GM19238 (cell line): ENCODE data around the gene BRD1.
"Not testable (repeated sequence)": the region's sequence is repeated elsewhere in the genome, so short reads cannot be mapped to it uniquely, and the experiment has no call there.

Experiments
- DNase-seq: peaks from one replicate; pipeline ENCODE4 v3.0.0; 2011; ENCODE audit warnings: low spot score; ENCODE audit not compliant: insufficient read length

BRD1 gene

GRCh38 chr22:49853981-49854831, 26.5 kb upstream of the BRD1 start:
- DNase-seq, result peak; percentile 43

- peak; percentile 98 for DNase-seq
These were observed 25.5 kb upstream of the BRD1 start, which contains the start of gene ZBED4 for GRCh38 chr22:49852898-49853894. ZBED4 (plus strand) TSS chr22:49853844; CDS start chr22:49883663, 29,819 bp downstream.

GRCh38 chr22:49852568-49852897, 24.9 kb upstream of the BRD1 start:
- DNase-seq, result not testable (repeated sequence)

- no peak for DNase-seq
These were observed 23.5 kb upstream of the BRD1 start for GRCh38 chr22:49850959-49851802.

- no peak for DNase-seq
These were observed 22.6 kb upstream of the BRD1 start for GRCh38 chr22:49850021-49850911.

- no peak for DNase-seq
These were observed 21.7 kb upstream of the BRD1 start for GRCh38 chr22:49849161-49850020.

GRCh38 chr22:49848690-49849160, 21.1 kb upstream of the BRD1 start:
- DNase-seq, result no peak

- DNase-seq, result no peak
These were observed 20.3 kb upstream of the BRD1 start for GRCh38 chr22:49847751-49848689.

- no peak for DNase-seq
These were observed 18.2 kb upstream of the BRD1 start for GRCh38 chr22:49845666-49846459.

- no peak for DNase-seq
These were observed 17.6 kb upstream of the BRD1 start for GRCh38 chr22:49845241-49845640.

- DNase-seq, result no peak
These were observed 11.4 kb upstream of the BRD1 start for GRCh38 chr22:49838771-49839717.

- no peak for DNase-seq
These were observed 5.8 kb upstream of the BRD1 start for GRCh38 chr22:49833340-49834007.

GRCh38 chr22:49829044-49829853, 1.6 kb upstream of the BRD1 start:
- DNase-seq, result no peak

GRCh38 chr22:49828599-49828965, 909 bp upstream of the BRD1 start:
- DNase-seq, result no peak
